ENCODE results near the gene MASP1.

DNA sequence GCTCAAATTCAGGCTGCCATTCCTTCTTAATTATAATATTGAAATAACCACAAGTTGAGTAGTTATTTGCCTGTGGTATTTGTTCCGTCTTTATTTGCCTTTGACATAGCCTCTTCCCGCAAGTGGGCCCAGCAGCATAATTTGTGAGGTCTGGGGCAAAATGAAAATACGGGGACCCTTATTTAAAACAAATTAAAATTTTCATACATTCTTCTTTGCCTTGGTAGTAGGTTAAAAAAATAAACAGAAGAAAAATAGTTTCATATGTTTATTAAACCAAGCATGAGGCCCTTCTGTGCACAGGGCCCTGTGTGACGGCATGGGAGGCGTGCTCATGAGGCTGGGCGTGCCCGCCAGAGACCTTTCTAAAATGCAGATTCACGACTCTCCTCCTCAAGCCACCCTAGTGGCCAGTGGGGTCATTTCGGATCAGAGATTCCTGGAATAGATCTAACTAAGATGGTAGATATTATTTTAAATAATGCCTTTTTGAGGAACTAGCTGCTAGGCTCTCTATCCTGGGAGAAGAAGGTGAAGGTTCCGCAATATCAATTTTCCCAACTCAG is 35.4 kb downstream of the MASP1 start:
- TF ChIP-seq, protein P1, sequence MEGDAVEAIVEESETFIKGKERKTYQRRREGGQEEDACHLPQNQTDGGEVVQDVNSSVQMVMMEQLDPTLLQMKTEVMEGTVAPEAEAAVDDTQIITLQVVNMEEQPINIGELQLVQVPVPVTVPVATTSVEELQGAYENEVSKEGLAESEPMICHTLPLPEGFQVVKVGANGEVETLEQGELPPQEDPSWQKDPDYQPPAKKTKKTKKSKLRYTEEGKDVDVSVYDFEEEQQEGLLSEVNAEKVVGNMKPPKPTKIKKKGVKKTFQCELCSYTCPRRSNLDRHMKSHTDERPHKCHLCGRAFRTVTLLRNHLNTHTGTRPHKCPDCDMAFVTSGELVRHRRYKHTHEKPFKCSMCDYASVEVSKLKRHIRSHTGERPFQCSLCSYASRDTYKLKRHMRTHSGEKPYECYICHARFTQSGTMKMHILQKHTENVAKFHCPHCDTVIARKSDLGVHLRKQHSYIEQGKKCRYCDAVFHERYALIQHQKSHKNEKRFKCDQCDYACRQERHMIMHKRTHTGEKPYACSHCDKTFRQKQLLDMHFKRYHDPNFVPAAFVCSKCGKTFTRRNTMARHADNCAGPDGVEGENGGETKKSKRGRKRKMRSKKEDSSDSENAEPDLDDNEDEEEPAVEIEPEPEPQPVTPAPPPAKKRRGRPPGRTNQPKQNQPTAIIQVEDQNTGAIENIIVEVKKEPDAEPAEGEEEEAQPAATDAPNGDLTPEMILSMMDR (IDR thresholded peaks at IDR 0.05) = no peak
- TF ChIP-seq ZFX (IDR thresholded peaks at IDR 0.05; ENCODE audit: borderline replicate concordance) = no peak
